ENCODE results near the gene PEX11B. TPM values are rescaled to one million over a fixed set of nuclear protein-coding genes. Genes with fewer than 3 reads are reported as not detected.

Gene PEX11B, protein sequence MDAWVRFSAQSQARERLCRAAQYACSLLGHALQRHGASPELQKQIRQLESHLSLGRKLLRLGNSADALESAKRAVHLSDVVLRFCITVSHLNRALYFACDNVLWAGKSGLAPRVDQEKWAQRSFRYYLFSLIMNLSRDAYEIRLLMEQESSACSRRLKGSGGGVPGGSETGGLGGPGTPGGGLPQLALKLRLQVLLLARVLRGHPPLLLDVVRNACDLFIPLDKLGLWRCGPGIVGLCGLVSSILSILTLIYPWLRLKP
- total RNA-seq: 31.7 and 32.2 TPM in 2 replicates

GRCh38 chr1:145918144-145918991 is at the start of gene PEX11B:
Gene PEX11B (minus strand): TSS chr1:145918717. CDS start chr1:145918688, 29 bp downstream.
- no peaks in the 10 kb centered on the region for H3K9me3 Mint-ChIP-seq
- peaks cover 36% of the 10 kb centered on the region for H3K4me1 Mint-ChIP-seq
- intact Hi-C loops (cut with micrococcal nuclease): loop anchor here (2.0 kb wide), 2 partner anchors 34 to 74 kb away; partner anchors contain the start of genes ANKRD35 and NUDT17
- peaks cover 32% of the 10 kb centered on the region for H3K36me3 Mint-ChIP-seq (ENCODE audit: low read depth)
- H3K27me3 Mint-ChIP-seq: no peaks in the 10 kb centered on the region
- peak within 1 kb of the TSS; percentile 94 for H3K27ac Mint-ChIP-seq
- H3K4me3 Mint-ChIP-seq: peak within 1 kb of the TSS; percentile 94
- peak; percentile 97 for DNase-seq

- H3K36me3 Mint-ChIP-seq (ENCODE audit: low read depth): peaks cover 8% of the 10 kb centered on the region
- H3K4me1 Mint-ChIP-seq: peaks cover 19% of the 10 kb centered on the region
- intact Hi-C loops (cut with micrococcal nuclease): no loop called here
- H3K4me3 Mint-ChIP-seq: no peak overlapping the region
- H3K27me3 Mint-ChIP-seq: no peaks in the 10 kb centered on the region
- no peak for DNase-seq
- H3K9me3 Mint-ChIP-seq: no peaks in the 10 kb centered on the region
- H3K27ac Mint-ChIP-seq: no peak overlapping the region
Observed at GRCh38 chr1:145967288-145967687, 48.8 kb upstream of the PEX11B start.

GRCh38 chr1:145965119-145965744 is 46.7 kb upstream of the PEX11B start:
- peak overlapping the region; percentile 93 for H3K27ac Mint-ChIP-seq
- intact Hi-C loops (cut with micrococcal nuclease): loop anchor here (2.0 kb wide), 1 partner anchor 74 kb away; no protein-coding TSS in a partner anchor
- H3K36me3 Mint-ChIP-seq (ENCODE audit: low read depth): peaks cover 11% of the 10 kb centered on the region
- DNase-seq: no peak
- H3K4me3 Mint-ChIP-seq: peak overlapping the region; percentile 98
- peaks cover 32% of the 10 kb centered on the region for H3K4me1 Mint-ChIP-seq
- H3K27me3 Mint-ChIP-seq: no peaks in the 10 kb centered on the region
- H3K9me3 Mint-ChIP-seq: no peaks in the 10 kb centered on the region

DNA sequence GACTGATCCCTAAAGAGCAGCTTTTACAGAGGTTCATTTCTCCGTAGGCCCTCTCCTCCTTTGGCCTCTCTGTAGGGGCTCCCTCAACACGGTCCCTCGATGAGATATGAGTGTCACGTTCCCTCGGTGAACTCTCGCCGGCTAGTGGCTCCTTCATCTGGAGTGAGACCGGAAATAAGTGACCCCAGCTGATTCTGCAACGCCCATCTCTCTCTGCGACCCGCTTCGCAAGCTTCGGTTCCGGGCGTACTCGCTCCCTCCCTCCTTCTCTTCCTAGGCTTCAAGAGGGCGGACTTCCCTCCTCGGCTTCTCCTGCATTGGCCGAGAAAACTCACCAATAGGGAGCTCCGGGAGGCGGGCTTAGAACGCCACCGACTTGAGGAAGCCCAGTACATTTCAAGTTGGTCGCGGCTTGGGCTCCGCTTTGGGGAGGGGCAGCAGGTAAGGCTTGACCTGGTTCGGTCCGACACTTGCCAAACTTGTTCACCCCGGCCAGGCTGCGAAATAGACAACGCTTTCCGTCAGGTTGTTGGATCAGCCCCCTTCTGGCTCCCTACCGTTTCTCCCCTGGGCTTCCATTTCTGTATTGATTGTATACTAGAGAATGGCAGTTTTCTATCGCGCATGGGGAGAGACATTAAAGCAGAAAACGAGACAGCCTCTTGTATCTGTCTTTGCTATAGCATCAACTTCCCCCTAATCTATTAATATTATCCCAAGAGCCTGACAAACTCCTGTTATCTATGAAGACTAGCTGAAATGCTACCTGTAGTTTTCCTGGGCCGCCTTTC is 46.0 kb upstream of the PEX11B start, which contains the start of the genes ANKRD34A and POLR3GL:
TSS of gene ANKRD34A (minus strand) at position 248 of the 791 bp plus-strand sequence. CDS start 2,816 bp downstream, outside the sequence.
TSS of gene POLR3GL (plus strand) at position 363 of the 791 bp plus-strand sequence. CDS start 10,176 bp downstream, outside the sequence.
- Mint-ChIP-seq H3K9me3 (no peaks in the 10 kb centered on the region), H3K4me1 (peaks cover 34% of the 10 kb centered on the region)
- intact Hi-C loops (cut with micrococcal nuclease): loop anchor here (1.0 to 5.0 kb wide), 6 partner anchors 14 to 105 kb away; partner anchors contain the start of genes PIAS3, RBM8A and TXNIP

DNA sequence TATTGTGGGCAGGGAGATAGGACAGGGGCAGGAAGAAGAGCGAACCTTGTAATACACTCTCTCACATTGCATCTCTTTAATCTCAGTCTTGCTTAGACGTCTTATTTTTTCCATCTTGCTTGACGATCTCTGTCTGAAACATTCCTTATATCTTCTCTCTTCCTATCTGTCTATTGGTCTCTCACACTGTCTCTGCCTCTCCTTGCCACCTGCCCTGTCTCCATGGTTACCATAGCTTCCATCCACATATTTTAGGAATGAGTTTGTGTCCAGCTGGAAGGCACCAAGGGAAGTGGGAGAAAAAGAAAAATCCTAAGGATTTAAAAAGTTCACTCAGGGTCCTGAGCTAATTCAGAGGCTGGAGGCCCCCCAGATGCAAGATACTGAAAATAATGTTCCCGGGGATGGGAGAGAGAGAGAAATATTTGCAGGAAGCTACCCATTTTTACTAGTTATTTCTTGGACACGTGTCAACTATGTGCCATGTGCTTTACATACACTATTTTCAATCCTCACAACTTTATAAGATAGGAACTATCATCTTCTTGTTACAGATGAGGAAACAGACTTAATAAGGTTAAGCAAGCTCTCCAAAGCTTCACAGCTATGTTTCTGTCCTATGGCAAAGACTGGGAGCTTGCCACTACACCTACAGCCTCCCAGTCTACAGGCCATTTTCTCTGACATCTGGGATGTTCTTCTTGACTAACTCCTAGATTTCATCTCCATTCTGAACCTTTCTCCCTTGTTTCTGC is 44.9 kb upstream of the PEX11B start:
- no peaks in the 10 kb centered on the region for H3K27me3 Mint-ChIP-seq
- H3K4me3 Mint-ChIP-seq: peak overlapping the region; percentile 98
- peak overlapping the region; percentile 93 for H3K27ac Mint-ChIP-seq
- intact Hi-C loops (cut with micrococcal nuclease): loop anchor here (1.0 to 5.0 kb wide), 6 partner anchors 15 to 104 kb away; partner anchors contain the start of genes PIAS3, RBM8A and TXNIP
- no peak for DNase-seq
- H3K4me1 Mint-ChIP-seq: peaks cover 44% of the 10 kb centered on the region
- peaks cover 9% of the 10 kb centered on the region for H3K36me3 Mint-ChIP-seq (ENCODE audit: low read depth)
- H3K9me3 Mint-ChIP-seq: no peaks in the 10 kb centered on the region

More for the DNA sequence above, 46.0 kb upstream of the PEX11B start, which contains the start of the genes ANKRD34A and POLR3GL:
- Mint-ChIP-seq H3K36me3 (ENCODE audit: low read depth) (peaks cover 11% of the 10 kb centered on the region), H3K4me3 (peak within 1 kb of the TSS; percentile 98), H3K27ac (peak within 1 kb of the TSS; percentile 93), H3K27me3 (no peaks in the 10 kb centered on the region)
- DNase-seq: peak; percentile 98

DNA sequence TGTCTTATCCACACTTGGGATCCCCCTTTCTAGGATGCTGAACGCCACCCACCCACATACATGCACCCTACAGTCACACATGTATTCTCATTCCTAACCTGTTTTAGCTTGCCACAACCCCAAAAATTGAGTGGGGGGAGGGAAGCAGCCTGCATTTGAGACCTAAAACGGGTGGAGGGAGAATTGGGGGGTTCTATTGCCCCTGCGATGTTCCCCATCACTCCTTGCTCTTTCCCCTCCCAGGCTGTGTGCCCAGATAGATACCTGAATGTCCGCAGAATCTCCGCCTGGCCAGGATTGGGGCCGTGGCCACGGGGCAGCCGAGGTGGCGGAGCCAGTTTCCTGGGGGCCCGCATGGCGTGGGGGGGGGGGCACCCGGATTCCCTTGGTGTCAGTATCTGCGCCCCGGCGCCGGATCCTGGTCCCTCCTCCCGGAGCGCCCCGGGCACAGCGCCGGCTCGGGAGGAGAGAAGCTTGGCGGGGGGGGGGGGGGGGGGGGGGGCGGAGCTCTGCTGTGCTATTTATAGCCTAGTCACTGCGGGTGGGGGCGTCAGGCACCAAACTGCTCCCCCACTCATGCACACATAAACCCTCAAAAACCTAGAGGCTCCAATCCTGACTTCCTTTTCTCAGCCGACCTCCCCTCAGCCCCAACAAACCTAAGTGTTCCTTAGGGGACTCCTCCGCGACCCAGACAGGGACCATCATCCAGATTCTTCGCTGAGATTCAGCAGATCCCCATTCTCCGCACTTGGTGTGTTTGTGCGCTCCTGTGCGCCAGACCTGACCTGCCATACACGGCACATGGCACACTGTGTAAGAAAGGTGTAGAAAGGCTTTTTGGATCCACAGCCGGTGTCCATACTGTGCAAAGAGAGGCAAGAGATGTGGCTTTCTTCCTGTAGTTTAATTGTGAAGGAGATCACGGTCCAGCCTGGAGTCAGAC is 43.9 kb upstream of the PEX11B start:
- peak; percentile 76 for DNase-seq
- Mint-ChIP-seq H3K27ac (peak overlapping the region; percentile 93), H3K27me3 (no peaks in the 10 kb centered on the region), H3K9me3 (no peaks in the 10 kb centered on the region), H3K36me3 (ENCODE audit: low read depth) (peaks cover 4% of the 10 kb centered on the region), H3K4me3 (peak overlapping the region; percentile 98), H3K4me1 (peaks cover 49% of the 10 kb centered on the region)
- intact Hi-C loops (cut with micrococcal nuclease): loop anchor here (5.0 kb wide), 1 partner anchor 90 kb away; no protein-coding TSS in a partner anchor

DNA sequence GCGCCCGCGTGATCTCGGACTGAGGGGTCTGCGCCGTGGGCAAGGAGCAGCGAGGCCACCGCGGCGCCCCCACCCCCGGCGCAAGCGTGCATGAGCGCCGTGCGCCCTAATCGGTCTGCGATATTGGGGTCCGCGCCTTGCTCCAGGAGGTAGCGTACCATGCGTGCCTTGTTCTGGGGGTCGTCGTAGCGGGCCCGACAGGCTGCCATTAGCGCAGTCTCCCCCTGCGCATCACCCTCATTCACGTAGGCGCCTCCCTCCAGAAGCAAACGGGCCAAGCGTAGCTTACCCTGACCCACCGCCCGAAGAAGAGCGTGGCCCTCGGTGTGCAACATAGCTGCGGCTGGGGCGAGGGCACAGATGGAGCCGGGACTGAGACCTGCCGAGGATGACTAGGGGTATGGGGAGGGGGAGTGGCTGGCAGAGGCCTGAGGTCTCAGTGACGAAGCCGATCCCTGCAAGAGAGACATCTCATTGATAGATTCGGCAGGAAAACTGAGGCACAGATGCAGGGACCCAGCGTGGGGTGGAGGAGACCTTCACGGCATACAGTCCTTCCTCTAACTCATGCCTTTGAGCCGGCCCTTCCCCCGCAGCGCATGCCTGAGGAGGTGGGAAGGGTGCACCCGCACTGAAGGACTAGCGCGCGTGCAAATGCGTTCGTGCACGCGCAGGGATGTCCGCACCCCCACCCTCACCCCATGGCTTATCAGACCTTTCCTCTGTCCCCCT is 43.1 kb upstream of the PEX11B start:
- no peaks in the 10 kb centered on the region for H3K27me3 Mint-ChIP-seq
- DNase-seq: peak; percentile 84
- intact Hi-C loops (cut with micrococcal nuclease): loop anchor here (5.0 kb wide), 1 partner anchor 91 kb away; no protein-coding TSS in a partner anchor
- H3K36me3 Mint-ChIP-seq (ENCODE audit: low read depth): peaks cover 2% of the 10 kb centered on the region
- H3K27ac Mint-ChIP-seq: peak overlapping the region; percentile 74
- no peaks in the 10 kb centered on the region for H3K9me3 Mint-ChIP-seq
- H3K4me3 Mint-ChIP-seq: peak overlapping the region; percentile 98
- H3K4me1 Mint-ChIP-seq: peaks cover 53% of the 10 kb centered on the region

GRCh38 chr1:145961109-145961424 is 42.5 kb upstream of the PEX11B start:
- intact Hi-C loops (cut with micrococcal nuclease): loop anchor here (5.0 kb wide), 1 partner anchor 91 kb away; no protein-coding TSS in a partner anchor
- H3K4me3 Mint-ChIP-seq: peak overlapping the region; percentile 98
- peaks cover 55% of the 10 kb centered on the region for H3K4me1 Mint-ChIP-seq
- DNase-seq: peak; percentile 68
- peaks cover 2% of the 10 kb centered on the region for H3K36me3 Mint-ChIP-seq (ENCODE audit: low read depth)
- H3K27me3 Mint-ChIP-seq: no peaks in the 10 kb centered on the region
- peak overlapping the region; percentile 60 for H3K27ac Mint-ChIP-seq
- no peaks in the 10 kb centered on the region for H3K9me3 Mint-ChIP-seq

DNA sequence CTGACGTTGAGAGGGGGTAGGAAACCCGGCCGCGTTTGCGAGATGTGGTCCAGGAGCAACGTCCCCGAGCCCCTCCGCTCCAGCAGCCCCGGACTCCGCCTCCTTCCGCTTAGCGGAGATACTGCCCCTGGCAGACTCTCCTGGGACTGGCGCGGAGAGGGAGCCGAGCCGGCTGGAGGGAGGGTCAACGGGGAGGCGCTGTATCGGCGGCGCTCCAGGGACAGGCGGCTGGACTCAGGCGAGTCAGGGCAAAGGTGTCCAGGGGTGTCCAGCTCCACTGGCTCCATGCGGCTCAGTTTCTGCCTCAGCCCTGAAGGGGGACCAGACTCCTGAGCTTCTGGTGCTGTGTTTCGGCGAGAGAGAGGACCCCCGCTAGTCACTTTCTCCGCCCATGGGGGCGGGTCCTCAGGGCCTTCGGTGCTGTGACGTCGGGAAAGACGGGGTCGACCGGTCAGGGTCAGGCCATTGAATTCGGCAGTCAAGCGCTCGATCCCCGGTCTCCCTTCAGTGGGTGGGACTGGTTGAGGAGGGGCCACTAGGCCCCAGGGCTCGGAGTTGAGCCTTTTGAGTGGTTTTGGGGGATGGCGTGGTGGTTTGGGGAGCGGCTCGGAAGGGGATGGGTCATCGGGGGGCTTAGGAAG is 42.1 kb upstream of the PEX11B start:
- H3K4me1 Mint-ChIP-seq: peaks cover 58% of the 10 kb centered on the region

DNA sequence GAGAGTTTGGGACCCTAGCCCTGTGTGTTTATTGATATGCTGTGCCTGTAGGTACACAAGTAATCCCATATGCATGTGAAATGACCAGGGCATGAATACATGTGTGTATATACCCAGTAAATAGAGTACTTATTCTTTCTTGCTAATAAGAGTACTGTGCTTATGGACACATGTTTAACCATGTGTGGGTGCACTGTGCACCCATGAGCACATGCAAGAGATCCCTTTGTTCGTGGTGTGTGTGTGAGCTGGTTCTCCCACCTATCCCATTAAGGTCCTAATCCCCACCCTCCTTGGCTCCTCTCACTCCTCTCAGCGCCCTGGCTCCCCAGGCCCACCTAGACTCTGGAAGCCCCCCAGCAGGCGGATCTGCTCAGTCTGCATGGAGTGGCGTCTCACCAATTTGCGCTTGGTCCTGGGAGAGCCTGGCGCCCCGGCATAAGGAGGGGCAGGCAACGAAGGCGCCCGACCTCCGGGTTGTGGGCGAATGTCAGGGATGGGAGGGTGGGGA is 41.5 kb upstream of the PEX11B start:
- Mint-ChIP-seq H3K27ac (no peak overlapping the region), H3K36me3 (ENCODE audit: low read depth) (peaks cover 2% of the 10 kb centered on the region), H3K4me3 (peak overlapping the region; percentile 98), H3K4me1 (peaks cover 61% of the 10 kb centered on the region), H3K9me3 (no peaks in the 10 kb centered on the region), H3K27me3 (no peaks in the 10 kb centered on the region)
- intact Hi-C loops (cut with micrococcal nuclease): loop anchor here (5.0 kb wide), 2 partner anchors 88 to 92 kb away; no protein-coding TSS in a partner anchor
- peak; percentile 64 for DNase-seq

More for the DNA sequence above, 42.1 kb upstream of the PEX11B start:
- peak overlapping the region; percentile 98 for H3K4me3 Mint-ChIP-seq
- intact Hi-C loops (cut with micrococcal nuclease): loop anchor here (5.0 kb wide), 1 partner anchor 92 kb away; no protein-coding TSS in a partner anchor
- H3K36me3 Mint-ChIP-seq (ENCODE audit: low read depth): peaks cover 2% of the 10 kb centered on the region
- H3K27ac Mint-ChIP-seq: peak overlapping the region; percentile 60
- DNase-seq: peak; percentile 88
- no peaks in the 10 kb centered on the region for H3K9me3 Mint-ChIP-seq
- H3K27me3 Mint-ChIP-seq: no peaks in the 10 kb centered on the region

Measured in activated CD4-positive, alpha-beta T cell treated with anti-CD3 and anti-CD28 coated beads, Interleukin-2, amount 10 ng/mL, durations not matched to agents 24 days and 14 days (primary cell).